Measurements from ENCODE around the gene TCF25. TPM values are rescaled to one million over a fixed set of nuclear protein-coding genes. Genes with fewer than 3 reads are reported as not detected.
A peak's percentile ranks its signal among the peaks of the same experiment; 100 is the strongest.

The TCF25 gene
- total RNA-seq, 1 donor from 2014 or later, result 106 TPM

DNA sequence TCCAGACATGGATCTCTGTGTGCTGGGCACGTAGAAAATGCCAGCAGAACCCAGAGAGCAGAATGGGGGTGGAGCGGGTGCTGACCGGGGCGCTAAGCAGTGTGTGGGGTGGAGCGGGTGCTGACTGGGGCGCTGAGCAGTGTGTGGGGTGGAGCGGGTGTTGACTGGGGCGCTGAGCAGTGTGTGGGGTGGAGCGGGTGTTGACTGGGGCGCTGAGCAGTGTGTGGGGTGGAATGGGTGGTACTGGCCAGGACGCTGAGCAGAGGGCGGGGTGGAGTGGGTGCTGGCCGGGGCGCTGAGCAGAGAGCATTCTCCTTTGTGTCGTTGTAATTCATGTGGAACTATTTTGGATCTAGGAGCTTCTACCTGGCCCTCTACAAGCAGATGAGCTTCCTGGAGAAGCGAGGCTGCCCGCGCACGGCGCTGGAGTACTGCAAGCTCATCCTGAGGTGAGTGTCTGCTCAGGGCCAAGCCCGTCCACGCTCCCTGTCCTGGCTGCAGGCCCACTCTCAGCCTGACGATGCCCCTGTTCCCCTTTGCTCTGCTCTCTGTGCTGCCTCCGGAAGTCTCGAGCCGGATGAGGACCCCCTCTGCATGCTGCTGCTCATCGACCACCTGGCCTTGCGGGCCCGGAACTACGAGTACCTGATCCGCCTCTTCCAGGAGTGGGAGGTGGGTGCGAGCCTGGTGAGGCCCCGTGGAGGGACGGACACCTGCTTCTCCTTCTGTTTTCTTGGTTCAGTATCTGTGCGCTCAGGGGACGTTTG lies 25.0 kb downstream of the TCF25 start:
- no peak for DNase-seq (ENCODE audit: low spot score)
- intact Hi-C loops (cut with DNase I), result no loop called here

DNA sequence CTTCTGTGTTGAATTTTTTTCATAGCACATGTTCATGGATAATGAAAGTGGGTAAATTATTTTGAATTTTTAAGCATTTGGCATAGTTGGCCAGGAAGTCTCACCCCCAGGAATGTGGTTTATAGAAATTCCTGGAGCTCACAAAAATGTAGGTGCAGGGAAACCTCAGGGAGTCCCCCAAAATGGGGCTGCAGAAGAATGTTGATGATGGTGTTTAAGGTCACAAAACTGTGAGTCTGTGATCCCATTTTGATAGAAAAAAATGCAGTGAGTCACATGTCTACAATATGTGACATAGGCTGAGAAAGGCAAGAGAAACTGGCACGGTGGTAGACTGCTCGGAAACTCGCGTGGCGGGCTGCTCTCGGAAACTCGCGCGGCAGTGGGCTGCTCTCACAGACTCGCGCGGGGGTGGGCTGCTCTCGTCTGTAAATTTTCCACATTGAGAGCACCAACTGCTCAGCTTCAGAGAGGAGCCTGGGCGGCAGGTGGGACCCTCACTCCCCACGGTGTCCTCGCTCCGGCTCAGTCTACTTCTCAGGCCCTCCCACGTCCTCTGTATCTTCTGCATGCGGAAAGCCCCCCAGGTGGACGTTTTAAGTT lies 26.6 kb downstream of the TCF25 start:
- no peak for DNase-seq (ENCODE audit: low spot score)
- intact Hi-C loops (cut with DNase I), result no loop called here

DNA sequence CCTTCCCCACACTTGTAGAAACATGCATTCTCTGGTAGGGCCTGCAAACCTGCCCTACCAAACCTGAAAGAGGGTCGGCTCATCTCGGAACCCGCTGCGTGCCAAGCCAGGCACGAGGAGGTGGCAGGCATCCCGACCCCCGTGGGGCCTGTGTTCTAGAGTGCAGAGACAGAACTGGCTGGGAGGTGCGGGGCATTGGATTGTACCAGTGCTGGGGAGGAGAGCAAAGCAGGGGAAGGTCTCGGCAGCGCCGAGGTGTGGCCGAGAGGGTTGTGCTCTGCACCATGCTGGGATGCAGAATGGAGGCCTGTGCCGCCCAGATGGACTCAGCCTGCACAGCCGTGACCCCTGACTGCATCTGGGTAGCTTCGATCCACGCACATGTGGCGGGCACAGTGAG lies 27.5 kb downstream of the TCF25 start:
- intact Hi-C loops (cut with DNase I), result no loop called here
- no peak for DNase-seq (ENCODE audit: low spot score)

DNA sequence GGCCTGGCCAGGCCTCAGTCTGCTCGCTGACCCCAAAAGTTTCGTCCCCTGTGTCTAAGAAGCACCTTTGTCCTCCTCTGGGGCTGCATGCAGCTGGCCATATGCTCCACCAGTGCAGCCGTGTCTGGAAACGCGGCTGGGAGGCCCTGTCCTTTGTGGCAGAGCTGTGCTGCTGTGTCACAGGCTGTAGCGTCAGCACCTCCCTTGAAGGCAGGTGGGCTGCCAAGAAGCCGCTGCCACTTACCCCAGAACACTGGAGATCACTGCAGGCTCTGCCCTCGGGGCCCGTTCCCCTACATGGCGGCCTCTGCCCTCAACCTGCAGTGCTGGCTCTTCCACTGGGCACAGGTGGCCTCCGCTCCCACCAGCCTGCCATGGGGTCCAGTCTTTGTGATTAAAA lies 29.6 kb downstream of the TCF25 start:
- no peak for DNase-seq (ENCODE audit: low spot score)
- intact Hi-C loops (cut with DNase I), result no loop called here

DNA sequence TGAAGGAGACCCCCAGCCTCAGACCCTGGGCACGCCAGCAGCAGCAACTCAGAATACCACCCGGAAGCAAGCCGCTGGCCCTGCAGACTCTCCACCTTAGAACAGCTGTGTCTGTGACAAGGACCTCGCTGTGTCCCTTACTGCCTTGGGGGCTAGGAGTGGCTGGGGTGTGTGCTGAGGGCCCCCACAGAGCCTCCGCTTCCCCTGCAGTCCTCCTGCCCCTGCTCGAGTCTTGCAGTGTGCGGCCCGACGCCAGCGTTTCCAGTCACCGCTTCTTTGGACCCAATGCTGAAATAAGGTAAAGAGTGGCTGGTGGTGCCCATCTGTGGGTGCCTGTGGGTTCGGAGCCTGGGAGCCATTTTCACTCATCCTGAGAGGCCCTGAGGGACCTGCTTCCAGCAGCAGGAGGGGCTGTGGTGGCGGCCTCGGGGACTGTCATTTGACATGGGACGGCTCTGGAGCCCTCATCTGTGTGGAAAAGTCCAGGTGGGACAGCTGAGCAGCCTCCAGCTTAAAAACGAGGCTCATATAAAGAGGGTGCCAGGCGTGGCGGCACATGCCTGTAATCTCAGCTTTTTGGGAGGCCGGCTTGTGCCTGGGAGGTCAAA lies 30.6 kb downstream of the TCF25 start:
- intact Hi-C loops (cut with DNase I), result no loop called here
- no peak for DNase-seq (ENCODE audit: low spot score)

DNA sequence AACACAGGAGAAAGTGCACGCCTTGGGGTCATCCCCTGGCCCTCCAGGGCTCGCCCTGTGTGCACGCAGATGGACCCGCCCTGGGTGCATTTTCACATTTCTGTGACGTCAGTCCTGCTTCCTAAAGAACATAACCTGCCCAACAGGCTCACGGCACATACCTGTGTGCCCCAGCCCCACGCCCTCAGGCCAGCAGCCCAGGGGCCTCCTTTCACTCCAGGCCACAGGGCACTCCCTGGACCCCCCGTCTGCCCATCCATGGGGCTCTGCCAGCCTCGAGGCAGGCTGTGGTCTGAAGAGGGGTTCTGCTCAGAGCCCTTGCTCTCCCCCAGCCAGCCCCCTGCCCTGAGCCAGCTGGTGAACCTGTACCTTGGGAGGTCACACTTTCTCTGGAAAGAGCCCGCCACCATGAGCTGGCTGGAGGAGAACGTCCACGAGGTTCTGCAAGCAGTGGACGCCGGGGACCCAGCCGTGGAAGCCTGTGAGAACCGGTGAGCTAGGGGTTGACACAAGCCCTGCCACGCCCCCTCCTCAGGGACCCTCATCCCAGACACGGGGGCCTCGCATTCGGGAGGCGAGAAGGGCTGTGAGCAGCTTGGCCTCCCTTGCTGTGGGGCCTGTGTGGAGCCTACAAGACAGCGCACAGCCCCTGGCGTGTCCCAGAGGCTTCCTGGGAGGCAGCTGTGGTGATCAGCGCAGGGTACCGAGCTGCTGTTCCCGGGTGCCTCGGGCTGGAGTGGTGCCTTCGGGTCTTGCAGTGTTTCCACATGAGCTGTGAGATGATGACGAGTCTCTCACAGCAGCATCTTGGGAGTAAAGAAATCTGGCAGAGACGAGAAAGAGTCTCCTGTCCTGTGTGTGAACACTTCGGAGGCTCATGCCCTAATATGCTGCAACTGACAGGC lies 31.5 kb downstream of the TCF25 start:
- intact Hi-C loops (cut with DNase I), result no loop called here
- DNase-seq (ENCODE audit: low spot score), result no peak

DNA sequence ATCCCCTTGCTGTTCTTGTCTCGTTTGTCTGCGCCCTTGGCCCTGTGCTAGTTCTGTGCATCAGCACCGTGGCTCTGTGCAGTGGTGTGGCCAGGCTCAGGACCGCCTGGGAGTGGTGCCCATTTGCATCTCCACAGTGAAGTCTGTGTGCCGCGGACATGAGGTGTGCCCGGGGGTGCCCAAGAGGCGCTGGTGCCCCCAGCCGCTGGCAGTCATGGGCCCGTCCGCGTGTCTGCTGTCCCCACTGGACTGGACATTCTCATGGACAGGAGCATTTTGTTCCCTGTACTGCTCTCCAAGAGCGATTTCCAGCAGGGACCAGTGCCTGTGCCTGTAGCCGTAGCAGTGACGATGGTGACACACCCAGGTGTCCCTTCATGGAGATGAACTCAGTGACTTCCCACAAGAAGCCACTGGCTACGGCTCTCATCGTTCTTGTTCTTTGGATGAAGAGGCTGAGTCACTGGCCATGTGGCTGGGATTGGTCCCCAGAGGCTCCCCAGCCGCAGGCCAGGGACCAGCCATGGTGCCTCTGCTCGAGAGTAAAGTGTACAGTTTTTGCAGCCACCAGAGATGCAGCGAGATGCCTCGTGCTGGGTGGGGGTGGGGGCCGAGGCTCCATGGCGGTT lies 32.2 kb downstream of the TCF25 start:
- no peak for DNase-seq (ENCODE audit: low spot score)
- intact Hi-C loops (cut with DNase I), result no loop called here

DNA sequence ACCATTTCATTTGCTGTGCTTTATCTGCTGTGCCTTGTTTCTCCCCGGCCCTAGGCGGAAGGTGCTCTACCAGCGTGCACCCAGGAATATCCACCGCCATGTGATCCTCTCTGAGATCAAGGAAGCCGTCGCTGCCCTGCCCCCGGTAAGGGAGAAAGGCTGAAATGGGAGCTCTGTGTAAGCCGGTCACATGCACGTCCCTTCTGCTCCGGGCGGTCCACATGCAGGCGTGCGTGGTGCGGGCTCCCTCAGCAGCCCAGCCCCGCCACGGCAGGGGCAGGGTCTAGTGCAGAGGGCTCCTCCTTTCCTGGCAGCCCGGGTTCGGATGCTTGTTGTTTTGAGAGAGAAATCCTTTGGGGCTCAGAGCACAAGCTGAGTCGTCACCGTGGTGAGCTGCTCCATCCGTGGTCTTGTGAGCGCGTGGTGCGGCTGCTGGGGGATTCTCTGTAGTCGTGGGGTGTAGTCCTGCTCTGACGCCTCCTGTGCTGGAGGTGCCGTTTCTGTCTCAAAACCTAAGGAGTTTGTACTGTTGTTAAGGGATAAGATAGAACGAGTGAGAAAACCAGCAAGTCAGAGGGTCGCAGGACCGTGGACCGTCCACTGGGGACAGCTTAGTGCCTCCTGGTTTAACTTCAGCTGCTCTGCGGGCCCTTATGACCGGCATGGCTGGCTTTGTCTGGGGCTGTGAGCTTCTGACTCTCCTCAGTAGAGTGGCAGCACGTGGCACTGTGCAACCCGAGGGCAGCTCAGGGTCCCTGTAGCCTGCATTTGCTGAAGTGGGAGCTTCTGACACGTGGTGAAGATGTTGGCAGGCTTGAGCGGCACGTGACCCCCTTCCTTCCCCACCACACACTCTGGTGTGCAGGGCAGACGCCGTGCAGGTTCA lies 33.0 kb downstream of the TCF25 start:
- no peak for DNase-seq (ENCODE audit: low spot score)
- intact Hi-C loops (cut with DNase I), result no loop called here

DNA sequence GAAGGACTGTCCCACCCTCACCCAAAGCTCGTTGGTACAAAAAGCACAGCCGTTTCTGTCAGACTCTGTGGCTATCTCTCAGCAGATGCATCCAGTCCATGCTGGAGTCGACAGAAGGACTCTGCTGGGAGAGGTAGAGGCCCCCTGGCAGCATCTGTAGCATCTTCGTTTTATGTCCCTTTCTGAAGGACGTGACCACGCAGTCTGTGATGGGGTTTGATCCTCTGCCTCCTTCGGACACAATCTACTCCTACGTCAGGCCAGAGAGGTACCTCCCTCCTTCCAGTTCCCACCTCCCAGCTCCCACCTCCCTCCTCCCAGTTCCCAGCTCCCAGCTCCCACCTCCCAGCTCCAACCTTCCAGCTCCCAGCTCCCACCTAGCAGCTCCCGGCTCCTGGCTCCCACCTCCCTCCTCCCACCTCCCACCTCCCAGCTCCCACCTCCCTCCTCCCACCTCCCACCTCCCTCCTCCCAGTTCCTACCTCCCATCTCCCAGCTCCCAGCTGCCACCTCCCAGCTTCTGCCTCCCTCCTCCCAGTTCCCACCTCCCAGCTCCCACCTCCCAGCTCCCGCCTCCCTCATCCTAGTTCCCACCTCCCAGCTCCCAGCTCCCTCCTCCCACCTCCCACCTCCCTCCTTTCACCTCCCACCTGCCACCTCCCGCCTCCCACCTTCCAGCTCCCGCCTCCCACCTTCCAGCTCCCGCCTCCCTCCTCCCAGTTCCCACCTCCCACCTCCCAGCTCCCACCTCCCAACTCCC lies 33.8 kb downstream of the TCF25 start:
- intact Hi-C loops (cut with DNase I), result no loop called here
- DNase-seq (ENCODE audit: low spot score), result no peak

DNA sequence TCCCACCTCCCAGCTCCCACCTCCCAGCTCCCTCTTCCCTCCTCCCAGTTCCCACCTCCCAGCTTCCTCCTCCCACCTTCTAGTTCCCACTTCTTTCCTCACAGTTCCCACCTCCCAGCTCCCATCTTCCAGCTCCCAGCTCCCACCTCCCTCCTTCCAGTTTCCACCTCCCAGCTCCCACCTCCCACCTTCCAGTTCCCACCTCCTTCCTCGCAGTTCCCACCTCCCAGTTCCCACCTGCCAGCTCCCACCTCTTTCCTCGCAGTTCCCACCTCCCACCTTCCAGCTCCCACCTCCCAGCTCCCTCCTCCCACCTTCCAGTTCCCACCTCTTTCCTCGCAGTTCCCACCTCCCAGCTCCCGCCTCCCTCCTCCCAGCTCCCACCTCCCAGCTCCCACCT lies 34.8 kb downstream of the TCF25 start:
- intact Hi-C loops (cut with DNase I), result no loop called here
- DNase-seq (ENCODE audit: low spot score), result no peak

DNA sequence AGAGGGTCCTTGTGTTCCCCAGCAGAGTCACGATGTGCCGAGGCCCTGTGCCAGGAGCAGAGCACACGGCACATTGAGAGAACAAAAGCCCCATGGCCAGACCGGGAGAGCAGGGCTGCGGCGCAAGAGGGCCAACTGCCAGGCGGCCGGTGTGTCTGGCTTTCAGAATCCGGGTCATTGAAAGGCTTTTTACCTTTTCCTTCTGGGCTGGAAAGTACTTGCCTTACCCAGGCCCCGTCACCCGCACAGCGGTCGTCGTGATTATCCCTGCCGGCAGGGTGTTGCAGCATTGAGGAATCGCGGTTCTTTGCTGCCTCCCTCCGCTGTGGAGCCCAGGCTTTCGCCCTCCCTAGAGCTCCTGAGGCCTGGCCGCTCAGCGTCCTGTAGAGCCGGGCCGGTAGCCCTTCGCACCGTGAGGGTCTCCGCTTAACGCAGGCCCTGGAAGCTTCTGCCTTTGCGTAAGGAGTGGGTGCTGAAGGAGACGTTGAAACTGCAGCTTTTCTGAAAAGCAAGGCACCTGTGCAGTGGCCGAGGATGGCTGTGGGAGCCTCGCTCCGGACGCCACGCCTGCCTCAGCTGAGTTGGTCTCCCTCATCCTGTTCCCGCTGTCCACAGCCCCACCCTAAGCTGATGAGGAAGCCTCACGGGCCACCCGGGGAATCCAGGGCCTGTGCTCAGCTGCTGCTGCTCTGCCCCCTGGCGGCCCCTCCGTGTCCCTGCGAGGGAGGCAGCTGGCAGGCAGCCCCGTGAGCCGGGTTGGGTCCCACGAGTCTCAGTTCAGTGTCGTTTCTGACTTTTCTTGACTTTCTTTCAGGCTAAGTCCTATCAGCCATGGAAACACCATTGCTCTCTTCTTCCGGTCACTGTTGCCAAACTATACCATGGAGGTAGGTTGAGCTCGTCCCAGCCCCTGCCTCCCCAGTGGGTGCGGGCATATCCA lies 36.7 kb downstream of the TCF25 start:
- DNase-seq (ENCODE audit: low spot score), result peak; percentile 91
- intact Hi-C loops (cut with DNase I), result no loop called here

DNA sequence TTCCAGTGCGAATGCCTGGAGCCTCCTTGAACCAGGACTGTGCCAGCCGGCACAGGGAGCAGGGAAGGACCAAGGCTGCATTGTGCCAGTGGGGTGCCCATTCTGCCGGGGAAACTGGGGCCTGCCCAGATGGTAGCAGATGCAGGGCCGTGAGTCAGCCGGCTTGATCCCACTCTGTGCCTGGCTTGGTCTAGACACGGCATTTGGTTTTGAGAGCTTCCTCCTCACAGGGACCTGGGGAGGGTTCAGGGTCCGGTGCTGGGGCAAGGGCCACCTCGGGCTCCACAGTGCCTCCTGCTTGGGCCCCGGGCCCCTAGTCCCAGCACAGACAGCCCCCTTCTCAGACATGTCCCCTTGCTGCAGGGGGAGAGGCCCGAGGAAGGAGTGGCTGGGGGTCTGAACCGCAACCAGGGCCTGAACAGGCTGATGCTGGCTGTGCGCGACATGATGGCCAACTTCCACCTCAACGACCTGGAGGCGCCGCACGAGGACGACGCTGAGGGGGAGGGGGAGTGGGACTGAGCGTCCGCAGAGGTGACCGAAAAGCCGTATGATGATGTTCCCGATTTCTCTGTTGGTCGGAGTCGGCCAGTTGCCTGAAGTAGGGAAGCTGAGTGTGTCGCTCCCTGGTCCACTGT lies 37.4 kb downstream of the TCF25 start:
- intact Hi-C loops (cut with DNase I), result no loop called here
- no peak for DNase-seq (ENCODE audit: low spot score)

DNA sequence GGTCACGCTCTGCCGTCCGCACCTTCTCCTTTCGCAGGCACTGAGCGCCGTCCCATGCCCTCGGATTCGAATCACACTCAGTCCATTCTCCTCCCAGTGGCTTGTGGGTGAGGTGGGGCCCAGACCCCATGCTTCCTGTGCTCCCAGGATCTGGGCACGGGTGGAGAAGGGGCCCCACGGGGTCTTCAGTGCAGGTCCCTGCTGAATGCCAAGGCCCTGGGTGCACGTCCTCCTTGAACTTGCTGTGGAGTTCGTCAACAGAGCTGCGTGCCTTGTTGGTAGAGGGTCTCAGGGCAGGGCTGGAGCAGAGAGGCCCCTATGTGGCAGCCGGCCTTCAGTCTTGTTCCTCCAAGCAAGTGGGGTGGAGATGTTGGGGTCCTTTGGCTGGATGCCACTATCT lies 38.0 kb downstream of the TCF25 start:
- intact Hi-C loops (cut with DNase I), result no loop called here
- no peak for DNase-seq (ENCODE audit: low spot score)

DNA sequence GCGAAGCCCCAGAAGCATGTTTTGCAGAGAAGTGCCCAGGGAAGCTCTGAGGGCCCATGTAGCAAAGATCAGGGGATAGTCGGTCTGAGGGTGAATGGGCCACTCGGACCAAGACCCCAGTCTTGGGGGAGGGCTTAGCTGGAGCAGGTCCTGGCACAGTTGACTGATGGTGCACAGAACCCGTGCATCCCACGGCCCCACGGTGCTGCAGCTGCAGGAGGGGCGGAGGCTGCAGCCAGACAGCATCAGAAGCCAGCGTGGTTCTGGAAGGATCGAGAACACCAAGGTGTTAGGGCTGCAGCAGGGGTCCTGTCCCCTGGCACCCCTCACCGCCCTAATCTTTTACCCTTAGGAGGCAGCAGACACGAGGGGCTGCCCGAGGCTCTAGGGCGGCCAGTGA lies 38.8 kb downstream of the TCF25 start:
- DNase-seq (ENCODE audit: low spot score), result no peak
- intact Hi-C loops (cut with DNase I), result no loop called here

DNA sequence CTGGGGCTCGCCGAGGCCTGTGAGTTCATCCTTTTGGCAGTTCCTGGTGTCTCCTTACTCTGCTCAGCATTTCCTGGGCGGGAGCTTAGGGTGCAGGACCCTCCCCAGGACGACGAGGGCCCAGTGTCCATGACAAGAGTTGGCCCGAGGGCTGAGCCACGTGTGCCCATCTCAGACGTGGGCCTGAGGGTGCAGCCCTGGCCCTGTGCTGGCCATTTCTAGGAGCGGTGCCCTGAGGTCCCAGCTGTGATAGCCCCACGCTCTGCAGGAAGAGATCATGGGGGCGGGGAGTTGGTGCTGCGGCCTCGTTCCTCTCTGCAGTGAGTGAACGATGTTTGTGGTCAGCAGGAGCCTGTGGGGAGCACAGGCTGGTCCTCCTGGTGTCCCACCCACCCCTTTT lies 39.2 kb downstream of the TCF25 start:
- intact Hi-C loops (cut with DNase I), result no loop called here

More for the DNA sequence above, 39.2 kb downstream of the TCF25 start:
- no peak for DNase-seq (ENCODE audit: low spot score)

All from cardiac septum (tissue), 1 donor.